Measurements from ENCODE around the gene KIZ.

KIZ gene, protein sequence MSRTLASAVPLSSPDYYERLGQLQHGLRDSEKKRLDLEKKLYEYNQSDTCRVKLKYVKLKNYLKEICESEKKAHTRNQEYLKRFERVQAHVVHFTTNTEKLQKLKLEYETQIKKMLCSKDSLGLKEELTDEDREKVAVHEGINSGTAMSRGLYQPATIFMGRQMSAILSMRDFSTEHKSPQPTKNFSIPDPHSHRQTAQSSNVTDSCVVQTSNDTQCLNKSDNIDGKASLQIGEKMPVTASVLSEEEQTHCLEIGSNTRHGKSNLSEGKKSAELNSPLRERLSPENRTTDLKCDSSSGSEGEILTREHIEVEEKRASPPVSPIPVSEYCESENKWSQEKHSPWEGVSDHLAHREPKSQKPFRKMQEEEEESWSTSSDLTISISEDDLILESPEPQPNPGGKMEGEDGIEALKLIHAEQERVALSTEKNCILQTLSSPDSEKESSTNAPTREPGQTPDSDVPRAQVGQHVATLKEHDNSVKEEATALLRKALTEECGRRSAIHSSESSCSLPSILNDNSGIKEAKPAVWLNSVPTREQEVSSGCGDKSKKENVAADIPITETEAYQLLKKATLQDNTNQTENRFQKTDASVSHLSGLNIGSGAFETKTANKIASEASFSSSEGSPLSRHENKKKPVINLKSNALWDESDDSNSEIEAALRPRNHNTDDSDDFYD

DNA sequence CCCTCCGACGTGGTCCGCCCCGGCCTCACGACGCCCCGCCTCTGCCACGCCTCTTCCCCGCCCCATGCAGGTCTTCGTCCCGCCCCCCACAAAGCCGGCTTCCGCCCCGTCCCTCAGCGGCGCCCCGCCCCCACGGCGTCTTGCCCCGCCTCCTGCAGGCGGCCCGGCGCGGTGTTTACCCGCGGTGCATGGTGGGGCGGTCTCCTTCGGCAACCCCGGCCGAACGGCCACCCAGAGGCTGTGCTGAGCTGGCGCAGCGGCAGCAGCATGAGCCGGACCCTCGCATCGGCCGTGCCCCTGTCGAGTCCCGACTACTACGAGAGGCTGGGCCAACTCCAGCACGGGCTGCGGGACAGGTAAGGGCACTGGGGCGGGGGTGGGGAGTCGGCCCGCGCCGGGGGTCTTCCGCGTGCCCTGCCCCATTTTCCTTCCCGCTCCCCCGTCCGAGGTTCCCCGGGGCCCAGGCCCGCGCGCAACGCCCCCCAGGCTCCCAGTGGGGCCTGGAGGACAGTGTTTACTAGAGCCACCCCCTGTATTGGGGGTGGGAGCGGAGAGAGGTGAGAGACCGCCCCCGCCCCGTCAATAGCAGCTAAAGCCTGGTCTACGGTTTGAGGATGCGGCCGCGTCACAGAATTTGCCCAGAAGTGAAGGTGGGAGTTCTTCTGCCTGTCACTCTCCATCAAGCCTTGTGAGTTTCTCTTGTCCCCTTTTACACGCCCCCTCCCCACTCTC, at the start of gene KIZ:
Gene KIZ (plus strand): TSS at position 234 of the 732 bp plus-strand sequence. CDS start 34 bp downstream, at position 268.
- DNase-seq, result peak; percentile 89

DNA sequence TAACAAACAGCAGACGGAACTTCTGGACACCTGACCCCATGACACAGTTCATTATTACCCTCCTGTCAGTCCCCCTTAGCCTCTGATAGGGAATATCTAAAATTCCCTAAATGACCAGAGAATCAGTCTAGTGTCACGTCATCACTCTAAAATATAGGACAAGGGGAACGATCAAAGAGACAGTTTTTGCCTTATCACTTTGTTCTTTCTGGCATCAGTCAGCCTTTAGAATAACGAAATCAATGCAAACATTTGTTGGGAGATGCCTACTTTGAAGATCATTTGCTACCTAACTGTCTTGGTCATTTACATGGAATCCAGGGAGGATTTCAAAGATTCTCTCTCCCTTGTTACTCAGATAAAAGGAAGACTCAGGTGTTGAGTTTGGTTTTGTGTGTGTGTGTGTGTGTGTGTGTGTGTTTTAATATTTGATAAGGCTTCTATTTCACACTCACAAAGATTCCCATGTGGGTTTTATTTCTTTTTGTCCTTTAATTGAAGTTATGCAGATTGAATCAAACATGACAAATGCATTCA, 48.0 kb upstream of the KIZ start:
- no peak for DNase-seq

DNA sequence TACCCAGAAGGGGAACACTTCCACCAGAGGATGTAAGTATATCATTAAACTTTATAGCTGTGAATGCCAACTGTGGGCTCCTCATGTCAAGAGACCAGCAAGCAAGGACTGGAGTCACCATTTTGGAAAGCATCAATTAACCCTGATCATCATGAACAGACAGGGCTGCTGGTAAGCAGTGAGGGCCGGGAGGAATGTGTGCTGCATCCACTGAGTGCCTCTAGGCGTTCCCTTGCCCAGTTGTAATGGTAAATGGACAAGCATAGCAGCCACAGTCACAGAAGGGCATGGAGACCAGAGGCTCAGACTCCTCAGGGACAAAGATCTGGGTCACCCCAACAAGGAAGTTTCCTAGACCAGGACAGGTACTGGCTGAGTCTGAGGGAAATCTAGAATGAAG, 43.3 kb upstream of the KIZ start:
- no peak for DNase-seq

DNA sequence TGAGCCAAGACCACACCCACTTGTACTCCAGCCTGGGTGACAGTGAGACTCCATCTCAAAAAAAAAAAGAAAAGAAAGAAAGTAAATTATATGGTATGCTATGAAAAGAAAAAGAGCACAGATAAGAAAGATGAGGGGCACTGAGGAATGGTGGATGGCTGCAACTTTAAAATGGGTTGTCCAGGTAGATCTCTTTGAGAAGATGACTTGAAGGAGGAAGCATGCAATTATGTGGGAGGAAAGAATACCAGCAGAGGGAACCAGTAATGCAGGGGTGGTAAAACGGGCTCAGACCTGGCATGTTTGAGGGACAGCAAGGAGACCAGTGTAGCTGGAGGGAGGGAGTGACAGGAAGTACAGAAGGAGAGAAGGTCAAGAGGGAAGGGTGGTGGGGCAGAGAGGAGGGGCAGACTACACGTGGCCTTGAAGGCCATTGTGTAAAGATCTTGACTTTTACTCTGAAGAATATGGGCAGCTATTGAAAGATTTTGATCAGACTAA, 42.0 kb upstream of the KIZ start:
- DNase-seq, result no peak

DNA sequence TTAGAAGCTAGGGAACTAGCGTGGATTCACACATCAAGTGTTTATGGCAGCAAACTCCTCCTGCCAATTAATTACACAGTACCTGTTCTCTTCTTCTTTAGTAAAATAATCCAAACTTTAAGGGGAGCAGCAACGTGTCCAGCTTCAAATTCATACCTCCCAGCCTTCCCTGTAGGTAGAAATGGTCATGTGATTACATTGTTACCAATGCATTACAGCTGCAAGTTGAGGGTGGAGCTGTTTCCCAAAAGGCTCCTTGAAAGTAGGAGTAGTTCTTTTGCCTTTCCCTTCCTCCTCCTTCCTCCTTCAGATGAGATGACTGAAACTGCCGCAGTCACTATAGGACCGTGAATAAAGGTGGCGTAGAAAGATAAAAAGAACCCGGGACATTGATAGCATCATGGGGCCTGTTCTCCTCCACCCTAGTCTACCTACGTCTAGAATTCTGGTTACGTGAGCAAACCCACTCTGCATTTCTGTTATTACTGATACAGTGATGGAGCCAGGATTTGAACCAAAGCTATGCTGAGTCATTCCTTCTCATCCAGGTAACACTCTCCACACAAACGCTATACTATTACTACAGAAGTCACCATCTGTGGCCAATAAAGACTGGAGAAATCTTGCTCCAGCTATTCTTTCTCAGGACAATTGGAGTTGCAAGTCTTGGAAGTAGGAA, 37.9 kb upstream of the KIZ start:
- no peak for DNase-seq

DNA sequence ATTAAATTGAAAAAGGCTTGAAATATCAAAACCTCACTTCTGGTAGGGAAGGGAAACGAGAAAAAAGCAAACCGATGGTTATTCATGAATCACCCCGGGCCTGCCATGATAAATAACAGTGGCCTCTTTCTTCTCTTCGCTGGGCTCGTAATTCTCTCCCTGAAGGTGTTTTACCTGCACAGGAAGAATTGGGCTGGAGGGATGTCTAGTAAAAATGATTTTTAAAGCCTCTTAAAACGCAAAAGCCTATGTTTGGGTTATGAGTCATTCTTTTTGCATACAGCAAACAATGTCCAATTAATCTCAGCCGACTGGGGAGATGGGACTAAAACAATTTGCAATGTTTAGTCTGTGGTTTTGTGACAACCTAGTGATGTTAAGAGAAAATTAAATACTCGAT, 36.5 kb upstream of the KIZ start:
- DNase-seq, result no peak

DNA sequence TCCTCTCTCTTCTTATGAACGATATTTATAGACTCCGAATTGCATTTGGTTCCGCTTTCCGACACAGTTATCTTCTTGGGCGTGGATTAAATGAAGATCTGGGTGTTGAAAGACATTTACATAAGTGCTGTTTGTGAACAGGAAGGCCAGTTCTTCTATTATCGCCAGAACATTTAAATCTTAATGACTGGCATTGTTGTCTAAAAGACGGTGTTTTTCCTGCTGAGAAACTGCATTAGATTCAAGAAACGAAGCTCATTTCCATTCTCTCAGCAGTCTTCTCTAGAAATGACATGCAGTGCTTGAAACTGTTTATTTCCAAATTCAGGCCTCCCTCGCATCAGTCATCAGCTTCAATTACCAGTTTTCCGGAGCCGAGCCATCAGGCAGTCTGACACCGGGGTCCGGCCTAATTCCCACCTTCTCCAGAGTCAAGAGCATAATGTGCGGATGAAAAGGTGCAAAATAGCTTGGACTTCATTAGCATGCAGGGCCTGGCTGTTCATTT, 35.7 kb upstream of the KIZ start:
- no peak for DNase-seq

DNA sequence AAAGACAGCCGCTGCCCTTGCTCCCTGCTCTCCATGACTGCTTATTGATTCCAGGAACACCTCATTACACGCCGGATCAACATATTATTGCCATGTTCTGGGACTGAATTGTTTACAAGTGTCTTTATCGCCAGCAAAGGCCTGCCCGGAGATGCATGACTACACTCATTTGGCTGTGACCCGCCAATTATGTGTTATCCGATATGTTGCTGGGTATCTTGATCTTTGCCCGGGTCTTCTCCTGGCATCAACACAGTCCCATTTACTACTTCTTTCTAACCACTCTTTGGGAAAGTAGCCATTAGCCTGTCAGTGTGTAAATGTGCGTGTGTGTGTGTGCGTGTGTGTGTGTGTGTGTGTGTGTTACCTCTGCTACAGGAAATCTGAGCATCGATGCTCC, 35.2 kb upstream of the KIZ start:
- DNase-seq, result peak; percentile 46

DNA sequence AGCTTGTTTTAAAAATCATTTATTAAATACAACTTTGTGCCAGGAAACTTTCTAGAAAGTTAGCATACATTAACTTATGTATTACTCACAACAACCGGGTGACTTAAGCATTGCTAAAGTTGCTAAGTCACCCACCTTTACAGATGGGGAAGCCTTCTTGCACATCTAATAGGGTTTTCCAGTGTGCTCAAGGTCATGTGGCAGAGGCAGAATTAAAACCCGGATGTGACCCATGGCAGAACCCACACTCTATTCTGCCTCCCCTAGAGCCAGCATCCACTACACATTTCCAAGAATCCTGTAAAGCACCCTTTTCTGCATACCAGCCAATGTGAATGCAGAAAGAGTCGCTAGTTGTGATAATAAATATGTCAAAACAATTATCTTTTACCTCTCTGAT, 33.1 kb upstream of the KIZ start:
- no peak for DNase-seq

DNA sequence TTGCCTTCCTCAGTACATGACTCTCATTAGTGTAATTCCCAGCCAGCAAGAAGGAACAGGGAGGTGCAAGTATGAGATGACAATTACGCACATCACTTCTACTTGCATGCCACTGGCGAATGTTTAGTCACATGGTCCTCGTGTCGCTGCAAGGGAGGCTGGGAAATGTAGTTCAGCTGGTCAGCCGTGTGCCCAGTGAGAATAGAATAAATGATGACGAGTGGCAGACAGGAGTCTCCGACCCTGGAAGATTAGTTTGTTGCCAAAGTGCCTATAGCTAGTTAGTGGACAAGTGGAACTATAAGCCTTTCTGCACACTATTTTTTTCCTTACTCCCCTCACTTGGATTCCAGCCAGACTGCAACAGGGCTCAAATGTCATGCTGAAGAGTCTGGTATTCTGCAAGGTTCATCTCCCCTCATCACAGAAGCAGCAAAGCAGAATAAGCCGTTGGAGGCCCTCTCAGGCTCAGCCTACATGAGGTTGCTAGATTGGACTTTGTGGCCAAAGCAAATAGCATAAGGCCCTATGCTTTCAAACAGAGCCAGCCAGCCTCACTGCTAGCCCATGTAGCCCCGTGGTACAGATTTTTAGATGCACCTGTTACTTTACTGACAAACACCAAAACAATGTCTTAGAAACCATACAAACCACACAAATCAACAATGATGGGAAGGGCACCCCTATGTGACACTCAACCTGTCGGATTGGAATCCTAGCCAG, 29.4 kb upstream of the KIZ start:
- peak; percentile 69 for DNase-seq

DNA sequence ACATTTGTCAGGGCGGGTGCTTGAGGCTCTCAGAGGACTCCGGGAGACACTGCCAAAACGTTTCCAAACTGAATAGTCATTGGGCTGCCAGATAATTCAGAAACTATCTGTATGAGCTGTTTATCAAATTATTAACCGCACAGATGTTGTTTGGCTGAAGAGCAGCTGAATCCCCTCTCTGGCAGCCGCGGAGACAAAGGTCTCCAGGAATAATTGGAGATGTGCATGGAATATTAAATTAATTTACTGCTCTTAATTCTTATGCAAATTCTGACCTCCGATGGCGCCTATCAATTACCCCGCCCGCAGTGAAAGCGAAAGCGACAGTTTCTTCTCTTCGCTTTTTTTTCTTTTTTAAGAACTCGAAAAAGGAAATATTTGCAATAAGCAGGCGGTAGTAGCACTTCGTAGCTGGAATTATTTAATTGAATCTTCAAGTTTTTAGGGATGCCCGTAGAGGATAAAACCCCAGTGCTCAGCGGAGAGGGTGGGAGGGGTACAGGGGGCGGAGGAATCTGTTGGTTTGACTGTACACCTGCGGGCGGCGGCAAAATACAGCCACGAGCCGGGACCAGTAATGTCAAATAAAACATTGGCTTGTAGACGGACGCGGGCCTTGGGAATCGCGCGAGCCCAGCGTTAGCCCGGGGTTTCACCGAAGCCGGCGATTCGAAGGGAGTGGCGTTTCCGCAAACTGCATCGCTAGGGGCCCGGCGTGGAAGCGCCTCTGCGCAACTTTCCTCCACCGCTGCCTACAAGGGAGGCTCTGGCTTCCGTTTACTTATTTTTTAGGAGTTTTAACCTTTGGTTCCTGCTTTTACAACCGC, 25.9 kb upstream of the KIZ start:
- peak; percentile 78 for DNase-seq

DNA sequence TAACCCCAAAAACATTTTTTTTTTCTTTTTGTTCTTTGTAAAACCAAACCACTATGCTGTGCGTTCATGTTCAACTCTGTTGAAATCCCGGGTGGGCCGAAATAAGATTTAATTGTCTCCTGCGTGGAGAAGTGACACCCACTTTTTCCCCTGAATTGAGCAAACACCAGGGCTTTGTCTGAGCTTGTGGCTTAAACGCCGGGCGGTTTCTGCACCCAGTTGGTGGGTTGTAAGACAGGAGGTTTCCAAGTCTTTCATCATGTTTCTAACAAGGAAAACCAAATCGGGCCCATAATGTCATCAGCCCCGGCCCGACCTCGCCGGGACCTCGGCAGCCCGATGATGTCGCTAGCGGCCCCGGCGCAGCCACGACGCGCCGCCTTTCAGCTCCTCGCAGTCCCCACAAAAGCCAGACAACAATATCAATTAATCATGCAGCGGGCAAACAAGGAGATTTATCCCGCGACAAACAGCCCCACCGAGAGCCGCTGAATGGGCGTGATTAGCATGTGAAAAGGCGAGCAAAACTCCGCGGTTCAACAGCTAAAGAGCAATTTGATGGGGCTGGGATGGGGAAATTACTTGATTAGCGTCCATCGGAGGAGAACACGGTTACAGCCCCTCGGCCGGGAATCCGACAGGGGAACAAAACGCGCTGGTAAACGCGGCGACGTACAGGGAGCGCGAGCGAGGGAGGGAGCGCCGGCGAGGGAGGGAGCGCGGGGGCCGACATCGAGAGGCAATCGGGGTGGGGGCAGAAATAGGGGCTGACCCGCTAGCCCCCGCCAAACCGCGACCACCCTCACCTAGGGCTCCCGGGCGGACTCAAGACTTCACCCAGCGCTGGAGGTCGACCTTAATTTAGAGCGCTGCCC, 25.1 kb upstream of the KIZ start:
- peak; percentile 87 for DNase-seq

DNA sequence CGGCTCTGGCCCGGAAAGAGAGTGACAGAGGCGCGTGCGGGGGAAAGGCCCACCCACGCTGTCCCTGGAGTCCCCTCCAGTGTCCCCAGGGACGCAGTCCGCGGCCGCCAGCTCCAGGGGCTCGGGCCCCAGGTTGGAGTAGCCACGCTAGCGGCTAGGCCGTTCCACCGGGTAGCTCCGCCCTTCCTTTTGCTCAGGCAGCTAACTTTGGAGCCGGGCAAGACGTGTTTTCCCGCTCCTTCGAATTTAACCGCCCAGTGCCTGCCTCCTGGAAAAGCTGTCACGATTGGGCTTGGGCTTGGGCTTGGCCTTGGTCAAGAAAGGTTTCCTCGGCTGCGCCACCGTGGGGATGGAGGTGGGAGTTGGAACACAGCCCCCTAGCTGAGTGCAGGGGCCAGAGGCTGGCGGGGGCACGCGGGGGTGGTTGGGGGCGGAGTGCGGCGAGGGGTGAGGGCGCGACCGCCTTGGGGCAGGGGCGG, 24.4 kb upstream of the KIZ start:
- peak; percentile 83 for DNase-seq

DNA sequence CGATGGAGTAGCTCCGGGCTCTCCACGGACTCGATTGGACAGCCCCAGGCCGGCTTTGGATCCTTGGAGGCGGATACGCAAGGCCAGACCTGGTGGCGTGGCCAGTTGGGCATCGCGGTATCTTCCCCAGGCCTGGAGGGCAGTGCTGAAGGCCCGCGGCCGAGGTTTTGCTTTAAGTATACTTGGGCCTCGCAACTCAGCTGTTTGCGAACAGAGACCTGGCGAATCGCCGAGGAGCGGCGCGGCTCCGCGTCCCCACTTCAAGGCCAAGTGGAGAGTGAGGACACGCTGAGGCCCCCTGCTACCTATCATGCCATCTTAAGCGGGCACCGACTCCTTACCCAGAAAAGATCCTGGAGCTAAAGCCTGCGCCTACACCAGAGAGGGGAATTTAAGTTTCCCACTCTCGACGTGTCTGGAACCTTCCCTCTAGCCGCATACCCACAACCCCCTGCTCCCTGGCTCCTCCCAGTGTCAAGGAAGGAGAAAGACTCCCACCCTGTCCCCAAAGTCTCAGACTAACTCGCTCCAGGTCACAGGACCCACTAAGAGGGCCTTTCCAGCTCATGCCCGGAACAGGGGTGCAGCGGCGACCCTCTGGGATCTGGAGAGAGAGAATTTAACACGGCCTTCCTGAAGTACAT, 23.8 kb upstream of the KIZ start:
- peak; percentile 74 for DNase-seq

DNA sequence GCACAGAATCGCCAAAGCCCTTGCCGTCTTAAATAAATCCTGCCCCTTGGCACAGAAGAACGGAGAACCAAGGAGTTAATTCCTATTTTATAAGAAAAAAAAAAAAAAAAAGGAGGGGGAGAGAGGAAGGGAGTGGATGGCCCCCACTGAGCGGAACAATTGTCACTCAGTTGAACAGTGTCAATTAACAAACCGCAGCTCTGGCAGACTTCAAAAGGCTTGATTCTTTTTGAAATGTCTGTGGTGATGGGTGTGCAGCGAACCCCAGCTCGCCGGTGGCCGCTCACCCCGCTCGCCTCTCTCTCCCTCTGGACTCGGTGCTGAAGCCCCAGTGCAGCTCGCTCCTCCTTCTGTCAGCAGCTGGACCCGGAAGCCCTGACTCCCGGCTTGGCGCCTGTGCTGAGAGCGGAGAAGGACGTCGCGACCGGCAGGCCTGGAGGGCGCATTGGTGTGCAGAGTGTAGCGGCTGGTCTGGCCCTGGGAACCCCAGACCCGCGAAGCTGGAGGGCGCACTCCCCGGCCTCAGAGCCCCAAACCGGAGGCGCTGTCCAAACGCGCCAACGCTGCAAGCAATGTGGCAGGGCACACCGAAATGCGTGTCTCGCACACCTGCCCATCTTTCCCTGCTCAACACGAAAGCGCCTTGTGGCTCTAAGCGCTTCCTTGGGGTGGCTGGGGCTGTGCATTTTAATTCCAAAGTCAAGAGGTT, 23.1 kb upstream of the KIZ start:
- DNase-seq, result peak; percentile 78

DNA sequence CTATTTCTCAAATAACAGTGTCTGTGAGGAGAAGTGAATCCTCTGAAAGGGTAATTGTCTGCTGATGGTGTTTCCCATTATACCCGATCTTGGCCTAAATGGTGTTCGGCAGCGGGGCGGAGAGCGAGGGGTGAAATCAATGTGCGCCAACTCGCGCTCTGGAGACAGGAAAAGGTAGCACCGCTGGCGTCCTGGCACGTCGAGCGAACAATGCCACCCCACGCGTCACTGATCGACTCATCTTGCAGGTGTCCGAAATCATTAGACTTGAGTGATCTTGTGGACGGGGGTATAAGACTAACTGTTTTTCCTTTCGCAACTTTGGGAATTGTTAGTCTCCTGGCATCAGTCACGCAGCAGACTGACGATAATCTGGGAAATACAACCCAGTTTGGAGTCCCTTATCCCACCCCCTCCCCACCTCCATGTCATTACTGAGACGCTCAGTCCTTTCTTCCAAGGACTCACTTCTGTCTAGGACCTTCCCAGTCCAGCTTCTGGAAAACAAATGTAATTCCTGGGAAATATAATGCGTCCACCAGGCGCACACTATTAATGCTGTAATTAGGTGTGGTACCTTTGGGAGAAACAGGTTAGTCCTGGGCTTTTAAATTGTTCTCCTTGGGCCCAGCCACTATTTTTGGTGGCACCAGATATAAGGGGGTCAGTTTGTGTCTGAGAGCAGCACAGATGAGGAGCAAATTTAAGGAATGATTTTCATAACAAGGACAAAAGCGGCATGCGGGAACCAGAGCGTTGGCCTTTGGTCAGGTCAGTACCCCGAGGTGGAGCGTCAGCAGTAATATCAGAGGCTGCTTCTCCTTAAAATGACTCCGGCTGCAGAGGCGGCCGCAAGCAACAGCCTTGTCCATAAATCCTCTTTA, 22.1 kb upstream of the KIZ start:
- peak; percentile 48 for DNase-seq

DNA sequence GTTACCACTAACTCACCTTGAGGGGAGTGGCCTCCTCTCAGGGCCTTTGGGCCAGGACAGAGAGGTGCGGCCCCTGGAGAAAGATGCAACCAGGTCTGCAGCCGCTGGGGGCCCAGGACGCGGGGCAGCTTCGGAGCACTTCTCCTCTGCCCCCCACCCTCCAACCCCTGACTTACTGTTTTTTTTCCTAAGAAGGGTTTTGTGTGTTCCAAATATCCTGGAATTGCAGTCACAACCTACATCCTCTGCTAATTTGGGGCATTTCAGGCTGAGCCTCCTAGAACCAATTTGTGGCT, 21.5 kb upstream of the KIZ start:
- DNase-seq, result peak; percentile 28

DNA sequence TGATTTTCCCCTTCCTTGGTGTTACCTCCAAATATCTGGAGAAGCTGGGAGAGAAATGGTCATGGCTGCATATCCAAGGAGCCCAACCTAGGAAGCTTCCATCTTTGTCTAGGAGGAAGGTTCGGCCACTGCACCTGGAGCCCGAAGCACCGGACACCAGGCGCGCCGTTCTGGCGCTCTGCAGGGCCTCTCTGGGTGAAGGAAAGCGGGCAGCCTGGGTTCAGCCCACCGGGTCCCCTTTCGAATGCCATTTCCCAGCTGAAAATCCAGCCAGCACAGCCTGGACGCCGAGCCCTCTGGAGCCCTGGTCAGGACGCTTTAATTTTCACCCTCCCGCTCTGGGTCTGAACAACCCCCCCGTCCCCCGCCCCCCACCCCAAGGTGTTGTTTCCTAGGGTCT, 21.0 kb upstream of the KIZ start:
- DNase-seq, result peak; percentile 28
